ENCODE data around the gene ARRDC3. TPM values are rescaled to one million over a fixed set of nuclear protein-coding genes. Genes with fewer than 3 reads are reported as not detected.
"Not testable (repeated sequence)": the region's sequence is repeated elsewhere in the genome, so short reads cannot be mapped to it uniquely, and the experiment has no call there.

ARRDC3 gene
- total RNA-seq, 1 donor from 2014 or later: 40.6 TPM

DNA sequence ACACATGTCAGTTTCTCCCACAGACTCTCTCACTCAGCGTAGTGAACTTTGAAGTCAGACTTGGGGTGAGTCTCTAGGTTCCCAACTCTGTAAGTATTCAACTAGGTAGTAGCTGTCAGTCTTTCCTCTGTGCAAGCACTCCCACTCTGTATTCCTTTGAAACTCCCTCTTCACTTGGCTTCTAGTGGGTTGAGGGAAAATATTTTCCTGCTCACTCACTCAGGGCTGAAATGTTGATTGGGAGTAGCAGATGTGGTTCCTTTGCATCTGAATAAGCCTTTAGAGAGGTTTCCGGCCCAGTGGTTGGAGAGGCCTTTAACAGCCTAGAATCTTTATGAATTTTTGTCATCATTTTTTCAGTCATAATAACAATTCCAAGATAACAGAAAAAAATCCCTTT lies 18.1 kb upstream of the ARRDC3 start:
- DNase-seq (ENCODE audit: low spot score): no peak
- Mint-ChIP-seq H3K27ac (ENCODE audit: unreplicated experiment) (no peak overlapping the region), H3K36me3 (ENCODE audit: low read depth, unreplicated experiment) (no peaks in the 10 kb centered on the region), H3K4me3 (ENCODE audit: unreplicated experiment) (no peak overlapping the region), H3K27me3 (ENCODE audit: unreplicated experiment) (no peaks in the 10 kb centered on the region), H3K9me3 (ENCODE audit: unreplicated experiment) (no peaks in the 10 kb centered on the region), H3K4me1 (ENCODE audit: unreplicated experiment) (peaks cover 5% of the 10 kb centered on the region)
- no peak for TF ChIP-seq CTCF (IDR thresholded peaks at IDR 0.05; ENCODE audit: unreplicated experiment)

DNA sequence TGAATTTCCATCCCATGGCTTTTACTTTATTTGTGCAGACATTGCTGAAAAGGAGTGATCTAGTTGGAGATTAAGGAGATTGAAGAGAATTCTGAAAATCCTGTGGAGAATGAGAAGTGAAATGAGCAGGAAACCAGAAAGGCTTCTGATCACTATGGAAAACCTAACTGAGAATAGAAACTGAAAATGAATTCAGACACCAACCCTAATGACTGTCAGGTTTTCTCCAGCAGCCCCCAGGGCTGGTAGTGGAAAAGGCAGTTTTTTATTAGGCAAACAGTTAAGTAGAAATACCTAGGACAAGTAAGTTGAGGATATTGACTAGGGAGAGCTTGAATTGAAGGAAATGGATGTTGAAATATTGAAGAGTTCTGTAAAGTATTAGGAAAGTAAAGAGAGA lies 14.7 kb upstream of the ARRDC3 start:
- no peak overlapping the region for H3K27ac Mint-ChIP-seq (ENCODE audit: unreplicated experiment)
- H3K4me1 Mint-ChIP-seq (ENCODE audit: unreplicated experiment): peaks cover 5% of the 10 kb centered on the region
- no peaks in the 10 kb centered on the region for H3K9me3 Mint-ChIP-seq (ENCODE audit: unreplicated experiment)
- DNase-seq (ENCODE audit: low spot score): no peak
- no peak for TF ChIP-seq CTCF (IDR thresholded peaks at IDR 0.05; ENCODE audit: unreplicated experiment)
- H3K27me3 Mint-ChIP-seq (ENCODE audit: unreplicated experiment): no peaks in the 10 kb centered on the region
- no peak overlapping the region for H3K4me3 Mint-ChIP-seq (ENCODE audit: unreplicated experiment)
- H3K36me3 Mint-ChIP-seq (ENCODE audit: low read depth, unreplicated experiment): no peaks in the 10 kb centered on the region

GRCh38 chr5:91390268-91390667 lies 7.2 kb upstream of the ARRDC3 start:
- TF ChIP-seq CTCF (IDR thresholded peaks at IDR 0.05; ENCODE audit: unreplicated experiment): no peak
- H3K4me1 Mint-ChIP-seq (ENCODE audit: unreplicated experiment): no peaks in the 10 kb centered on the region

DNA sequence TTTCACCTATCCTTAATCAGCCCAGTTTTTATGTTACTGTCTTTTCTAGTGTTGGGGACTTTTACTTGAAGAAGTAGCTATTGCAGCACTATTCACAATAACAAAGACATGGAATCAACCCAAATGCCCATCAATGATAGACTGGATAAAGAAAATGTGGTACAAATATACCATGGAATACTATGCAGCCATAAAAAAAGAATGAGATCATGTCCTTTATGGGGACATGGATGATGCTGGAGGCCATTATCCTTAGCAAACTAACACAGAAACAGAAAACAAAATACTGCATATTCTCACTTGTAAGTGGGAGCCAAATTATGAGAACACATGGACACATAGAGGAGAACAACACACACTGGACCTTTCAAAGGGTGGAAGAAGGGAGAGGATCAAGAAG lies 6.4 kb upstream of the ARRDC3 start:
- H3K4me1 Mint-ChIP-seq (ENCODE audit: unreplicated experiment); H3K4me3 Mint-ChIP-seq (ENCODE audit: unreplicated experiment); H3K9me3 Mint-ChIP-seq (ENCODE audit: unreplicated experiment); H3K27ac Mint-ChIP-seq (ENCODE audit: unreplicated experiment); H3K27me3 Mint-ChIP-seq (ENCODE audit: unreplicated experiment); H3K36me3 Mint-ChIP-seq (ENCODE audit: low read depth, unreplicated experiment); DNase-seq (ENCODE audit: low spot score): not testable (repeated sequence)

More at GRCh38 chr5:91390268-91390667, 7.2 kb upstream of the ARRDC3 start:
- H3K4me3 Mint-ChIP-seq (ENCODE audit: unreplicated experiment): no peak overlapping the region
- DNase-seq (ENCODE audit: low spot score): no peak
- H3K27me3 Mint-ChIP-seq (ENCODE audit: unreplicated experiment): no peaks in the 10 kb centered on the region
- no peak overlapping the region for H3K27ac Mint-ChIP-seq (ENCODE audit: unreplicated experiment)
- H3K9me3 Mint-ChIP-seq (ENCODE audit: unreplicated experiment): no peaks in the 10 kb centered on the region
- H3K36me3 Mint-ChIP-seq (ENCODE audit: low read depth, unreplicated experiment): no peaks in the 10 kb centered on the region

GRCh38 chr5:91388362-91388761 lies 5.2 kb upstream of the ARRDC3 start:
- TF ChIP-seq CTCF (IDR thresholded peaks at IDR 0.05; ENCODE audit: unreplicated experiment): no peak
- Mint-ChIP-seq H3K36me3 (ENCODE audit: low read depth, unreplicated experiment) (no peaks in the 10 kb centered on the region), H3K9me3 (ENCODE audit: unreplicated experiment) (no peaks in the 10 kb centered on the region), H3K4me1 (ENCODE audit: unreplicated experiment) (peaks cover 8% of the 10 kb centered on the region), H3K27ac (ENCODE audit: unreplicated experiment) (no peak overlapping the region), H3K27me3 (ENCODE audit: unreplicated experiment) (peaks cover 2% of the 10 kb centered on the region), H3K4me3 (ENCODE audit: unreplicated experiment) (no peak overlapping the region)
- no peak for DNase-seq (ENCODE audit: low spot score)

GRCh38 chr5:91386120-91386519 lies 3.0 kb upstream of the ARRDC3 start:
- Mint-ChIP-seq H3K36me3 (ENCODE audit: low read depth, unreplicated experiment) (peaks cover 6% of the 10 kb centered on the region), H3K4me1 (ENCODE audit: unreplicated experiment) (peaks cover 17% of the 10 kb centered on the region), H3K4me3 (ENCODE audit: unreplicated experiment) (no peak overlapping the region), H3K9me3 (ENCODE audit: unreplicated experiment) (no peaks in the 10 kb centered on the region), H3K27me3 (ENCODE audit: unreplicated experiment) (peaks cover 15% of the 10 kb centered on the region), H3K27ac (ENCODE audit: unreplicated experiment) (no peak overlapping the region)
- DNase-seq (ENCODE audit: low spot score): no peak
- no peak for TF ChIP-seq CTCF (IDR thresholded peaks at IDR 0.05; ENCODE audit: unreplicated experiment)

GRCh38 chr5:91385596-91385995 lies 2.5 kb upstream of the ARRDC3 start:
- DNase-seq (ENCODE audit: low spot score); H3K9me3 Mint-ChIP-seq (ENCODE audit: unreplicated experiment); H3K4me3 Mint-ChIP-seq (ENCODE audit: unreplicated experiment); H3K27ac Mint-ChIP-seq (ENCODE audit: unreplicated experiment); H3K36me3 Mint-ChIP-seq (ENCODE audit: low read depth, unreplicated experiment): not testable (repeated sequence)
- Mint-ChIP-seq H3K27me3 (ENCODE audit: unreplicated experiment) (peaks cover 17% of the 10 kb centered on the region), H3K4me1 (ENCODE audit: unreplicated experiment) (peaks cover 17% of the 10 kb centered on the region)

Measured in endothelial cell (in vitro differentiated cells).